Measurements from ENCODE around the gene CNTD1. TPM values are rescaled to one million over a fixed set of nuclear protein-coding genes. Genes with fewer than 3 reads are reported as not detected.

CNTD1 gene
- total and polyA plus RNA-seq, 2 experiments from 2014 or later, result 1.2 to 2.4 TPM

GRCh38 chr17:42845918-42846593 is 47.4 kb downstream of the CNTD1 start:
- Histone ChIP-seq H3K79me2 (no peaks in the 10 kb centered on the region), H3K4me2 (no peak overlapping the region), H3K27me3 (peaks cover 6% of the 10 kb centered on the region), H3K27ac (no peak overlapping the region), H3K9me3 (ENCODE audit: low read depth) (no peaks in the 10 kb centered on the region), H3K4me1 (ENCODE audit: insufficient read depth) (no peaks in the 10 kb centered on the region), H3K4me3 (no peak overlapping the region), H4K20me1 (ENCODE audit: insufficient read depth, poor library complexity, severe bottlenecking) (no peaks in the 10 kb centered on the region), H3K36me3 (replicated peaks; ENCODE audit: insufficient read depth, low read depth) (no peaks in the 10 kb centered on the region), H3K9me2 (replicated peaks; ENCODE audit: insufficient read depth) (no peaks in the 10 kb centered on the region), H2AFZ (no peak overlapping the region)
- no peak for DNase-seq (ENCODE audit: low spot score)
- TF ChIP-seq EZH2 (IDR thresholded peaks at IDR 0.05; ENCODE audit: borderline replicate concordance) (no peak), CTCF (IDR thresholded peaks at IDR 0.05; ENCODE audit: poor library complexity) (no peak), EZH2phosphoT487 (IDR thresholded peaks at IDR 0.05; ENCODE audit: low read depth, severe bottlenecking, unreplicated experiment) (no peak)
- 89% methylated on average over 7 of the region's 7 CpGs for WGBS (ENCODE audit: low lambda C conversion rate, missing lambda C conversion rate)

- peak; percentile 33 for DNase-seq (ENCODE audit: low spot score)
- Histone ChIP-seq H3K4me3 (no peak overlapping the region), H3K27ac (no peak overlapping the region), H3K36me3 (replicated peaks; ENCODE audit: insufficient read depth, low read depth) (no peaks in the 10 kb centered on the region), H3K4me2 (no peak overlapping the region), H2AFZ (no peak overlapping the region), H3K9me3 (ENCODE audit: low read depth) (no peaks in the 10 kb centered on the region), H3K79me2 (no peaks in the 10 kb centered on the region), H4K20me1 (ENCODE audit: insufficient read depth, poor library complexity, severe bottlenecking) (no peaks in the 10 kb centered on the region), H3K27me3 (peaks cover 6% of the 10 kb centered on the region), H3K4me1 (ENCODE audit: insufficient read depth) (no peaks in the 10 kb centered on the region), H3K9me2 (replicated peaks; ENCODE audit: insufficient read depth) (no peaks in the 10 kb centered on the region)
- WGBS (ENCODE audit: low lambda C conversion rate, missing lambda C conversion rate), result 71% methylated on average over 9 of the region's 9 CpGs
- no peak for TF ChIP-seq EZH2phosphoT487 (IDR thresholded peaks at IDR 0.05; ENCODE audit: low read depth, severe bottlenecking, unreplicated experiment)
- TF ChIP-seq EZH2 (IDR thresholded peaks at IDR 0.05; ENCODE audit: borderline replicate concordance), result no peak
- no peak for TF ChIP-seq CTCF (IDR thresholded peaks at IDR 0.05; ENCODE audit: poor library complexity)
Measured at GRCh38 chr17:42846594-42847280, 48.1 kb downstream of the CNTD1 start.

- Histone ChIP-seq H3K4me2 (no peak overlapping the region), H2AFZ (no peak overlapping the region), H3K4me1 (ENCODE audit: insufficient read depth) (no peaks in the 10 kb centered on the region), H3K79me2 (no peaks in the 10 kb centered on the region), H3K27ac (no peak overlapping the region), H3K27me3 (peaks cover 6% of the 10 kb centered on the region), H3K9me2 (replicated peaks; ENCODE audit: insufficient read depth) (no peaks in the 10 kb centered on the region), H4K20me1 (ENCODE audit: insufficient read depth, poor library complexity, severe bottlenecking) (no peaks in the 10 kb centered on the region), H3K36me3 (replicated peaks; ENCODE audit: insufficient read depth, low read depth) (no peaks in the 10 kb centered on the region), H3K9me3 (ENCODE audit: low read depth) (no peaks in the 10 kb centered on the region), H3K4me3 (no peak overlapping the region)
- WGBS (ENCODE audit: low lambda C conversion rate, missing lambda C conversion rate), result 86% methylated on average over 3 of the region's 3 CpGs
- TF ChIP-seq EZH2phosphoT487 (IDR thresholded peaks at IDR 0.05; ENCODE audit: low read depth, severe bottlenecking, unreplicated experiment) (no peak), CTCF (IDR thresholded peaks at IDR 0.05; ENCODE audit: poor library complexity) (no peak), EZH2 (IDR thresholded peaks at IDR 0.05; ENCODE audit: borderline replicate concordance) (no peak)
- DNase-seq (ENCODE audit: low spot score), result no peak
Measured at GRCh38 chr17:42848093-42848492, 49.4 kb downstream of the CNTD1 start.

All from hepatocyte (in vitro differentiated cells).